ENCODE data around the gene EBF4.

DNA sequence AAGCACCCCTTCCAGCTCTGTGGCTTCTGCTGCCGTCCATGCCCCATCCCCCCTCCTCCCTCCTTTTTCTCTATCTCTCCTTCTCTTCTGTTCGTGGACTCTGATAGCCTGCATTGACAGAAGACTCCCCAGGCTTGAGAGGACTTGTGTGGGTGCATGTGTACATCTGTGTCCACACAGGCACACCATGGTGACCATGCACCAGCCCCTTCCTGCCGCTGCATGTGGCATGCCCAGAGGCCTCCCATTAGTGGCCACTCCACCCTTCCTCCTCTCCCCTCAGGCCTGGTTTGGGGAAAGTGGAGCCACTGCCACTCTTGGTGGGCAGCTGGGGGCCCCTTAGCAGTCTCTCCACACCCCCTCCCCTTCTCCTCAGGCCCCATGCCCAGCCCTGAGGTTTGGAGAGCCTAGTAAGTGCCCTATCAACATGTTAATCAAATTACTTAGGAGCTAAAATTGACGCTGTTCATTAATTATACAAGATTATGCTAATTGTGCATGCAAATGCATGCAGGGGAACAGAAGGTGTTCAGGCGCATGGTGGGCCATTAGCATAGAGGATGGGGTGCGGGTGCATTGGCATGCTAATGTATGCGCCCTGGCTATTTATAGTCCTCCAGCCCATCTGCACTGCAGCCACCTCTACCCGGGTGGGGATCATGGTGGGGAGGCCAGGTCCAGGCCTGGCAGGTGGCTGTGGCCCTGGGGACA, 45.9 kb downstream of the EBF4 start:
- TF ChIP-seq CTCF (IDR thresholded peaks at IDR 0.05) (no peak), ZFX (IDR thresholded peaks at IDR 0.05; ENCODE audit: borderline replicate concordance) (no peak)
